Sciatic nerve (tissue), 2 donors: ENCODE results near the gene SLC39A10. TPM values are rescaled to one million over a fixed set of nuclear protein-coding genes. Genes with fewer than 3 reads are reported as not detected.

Experiments used
- ATAC-seq: fragments of 200-7000 bp; cut with Tn5 transposase; one replicate; pipeline ENCODE4 v1.9.1; 2020; ENCODE audit warnings: mild to moderate bottlenecking, moderate library complexity
- DNase-seq: peaks from one replicate; pipeline ENCODE4 v3.0.0-alpha.2; 2020; ENCODE audit warnings: low spot score
- intact Hi-C: fragments of 100-400 bp; cut with DNase I; formaldehyde crosslinking; loops from one replicate; pipeline ENCODE4 v1.14.2; 2022
- total RNA-seq: library from RNA; stranded (reverse); fragmentation: NEBNext Ultra II Directional; extraction: Animal tissue kit (Norgen Biotek cat#: 25700); gene quantifications from one replicate; pipeline ENCODE4 v1.2.1, GENCODE V29; 2021
- donor health status: DM: no; HTN: no; CAD: no.
- donor health status: DM: no; HTN: no; CAD: no.

SLC39A10 gene
- total RNA-seq, 1 donor from 2014 or later: 40.7 TPM

DNA sequence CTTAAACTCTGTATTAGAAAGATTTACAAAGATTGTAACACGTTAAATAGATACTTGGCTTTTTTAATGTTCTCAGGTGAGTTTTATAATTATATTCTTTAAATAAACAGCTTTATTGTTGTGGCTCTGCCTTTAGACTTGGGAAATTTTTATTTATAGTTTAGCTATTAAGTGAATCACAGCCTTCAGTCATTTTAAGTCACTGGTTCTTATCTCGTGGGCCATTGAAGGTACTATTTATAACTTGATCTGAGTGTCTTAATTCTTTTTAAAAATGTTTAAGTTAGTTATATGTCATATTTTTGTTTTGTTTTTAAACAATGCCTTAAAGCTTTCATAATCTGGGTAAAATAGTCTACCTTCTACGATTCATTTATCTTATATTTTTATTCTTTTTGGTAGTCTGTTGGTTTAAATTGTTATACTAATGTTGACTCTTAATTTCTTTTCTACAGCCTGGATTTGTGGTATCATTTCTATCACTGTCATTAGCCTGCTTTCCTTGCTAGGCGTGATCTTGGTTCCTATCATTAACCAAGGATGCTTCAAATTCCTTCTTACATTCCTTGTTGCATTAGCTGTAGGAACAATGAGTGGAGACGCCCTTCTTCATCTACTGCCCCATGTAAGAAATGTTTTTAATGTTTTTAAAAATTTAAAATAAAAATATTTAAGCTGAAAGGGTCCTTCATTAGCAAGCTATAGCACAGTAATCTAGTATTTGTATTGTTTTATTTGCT lies 49.3 kb downstream of the SLC39A10 start:
- no peak for DNase-seq
- no peak for ATAC-seq
- intact Hi-C loops: no loop called here

DNA sequence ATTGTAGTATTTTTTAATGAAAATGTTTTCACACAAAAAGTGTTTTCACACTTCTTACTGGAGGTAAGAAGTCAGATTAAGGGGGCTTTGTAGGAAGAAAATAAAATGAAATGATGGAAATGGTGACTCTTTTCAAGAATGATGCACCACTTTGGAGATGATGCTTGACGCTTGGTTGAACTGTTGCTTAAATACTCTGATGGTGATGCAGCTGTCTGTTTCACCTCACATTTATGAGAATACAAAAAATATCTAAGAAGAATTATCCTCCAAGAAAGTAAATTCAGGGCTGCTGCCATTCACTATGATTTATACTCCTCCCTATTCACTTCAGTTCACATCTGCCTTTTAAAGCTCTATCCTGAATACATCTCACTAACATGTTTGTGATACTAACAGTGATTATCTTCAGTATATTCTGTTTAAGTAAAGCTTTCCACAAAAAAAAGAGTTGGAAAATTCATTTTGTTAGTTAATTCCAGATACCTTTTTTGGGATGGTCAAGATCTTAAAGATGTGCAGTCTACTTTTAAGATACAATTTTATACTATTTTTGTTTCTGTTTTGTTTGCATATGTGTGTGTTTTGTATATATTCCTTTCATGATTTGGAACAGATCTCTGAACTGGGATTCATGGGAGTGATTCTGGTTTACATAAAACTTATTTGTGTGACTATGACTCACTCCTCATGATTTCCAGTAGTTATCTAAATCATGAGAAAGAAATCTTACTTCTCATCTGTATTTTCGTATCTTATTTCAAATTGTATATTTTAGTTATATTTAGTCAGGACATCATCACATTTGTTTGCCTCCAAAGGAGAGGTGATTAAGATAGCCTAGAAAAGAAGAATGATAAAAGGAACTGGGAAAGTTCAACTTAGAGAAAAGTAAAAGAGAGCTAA lies 53.1 kb downstream of the SLC39A10 start:
- ATAC-seq (no peak), DNase-seq (no peak)
- intact Hi-C loops: no loop called here

DNA sequence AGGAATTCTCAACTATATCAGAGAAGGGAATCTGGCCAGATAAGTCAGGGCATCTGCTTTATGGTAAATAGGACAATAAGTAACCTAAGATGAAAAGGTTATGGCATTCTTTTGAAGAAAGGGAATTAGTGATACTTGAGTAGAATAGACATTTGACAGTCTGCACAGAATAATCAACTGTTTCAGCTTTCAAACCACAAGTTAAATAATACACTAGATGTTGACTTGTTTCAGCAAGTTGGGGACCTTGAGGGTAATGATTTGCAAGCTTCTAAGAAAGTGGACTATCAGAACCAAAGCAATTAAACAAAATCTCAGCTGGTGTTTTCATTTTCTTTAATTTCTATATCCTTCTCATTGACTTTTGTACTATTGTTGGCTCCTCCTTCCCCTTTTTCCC lies 54.5 kb downstream of the SLC39A10 start:
- DNase-seq (no peak), ATAC-seq (no peak)
- intact Hi-C loops: no loop called here

DNA sequence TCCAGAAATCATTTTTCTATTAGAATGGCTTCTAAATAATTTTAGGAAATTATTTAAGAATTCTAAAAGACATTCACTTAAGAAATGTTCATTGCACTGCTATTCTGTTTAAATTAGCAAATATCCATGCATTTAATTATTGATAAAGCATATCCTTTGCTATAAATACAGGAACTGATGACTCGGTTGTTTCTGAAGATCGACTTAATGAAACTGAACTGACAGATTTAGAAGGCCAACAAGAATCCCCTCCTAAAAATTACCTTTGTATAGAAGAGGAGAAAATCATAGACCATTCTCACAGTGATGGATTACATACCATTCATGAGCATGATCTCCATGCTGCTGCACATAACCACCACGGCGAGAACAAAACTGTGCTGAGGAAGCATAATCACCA lies 59.4 kb downstream of the SLC39A10 start:
- DNase-seq: no peak
- intact Hi-C loops: no loop called here
- no peak for ATAC-seq

DNA sequence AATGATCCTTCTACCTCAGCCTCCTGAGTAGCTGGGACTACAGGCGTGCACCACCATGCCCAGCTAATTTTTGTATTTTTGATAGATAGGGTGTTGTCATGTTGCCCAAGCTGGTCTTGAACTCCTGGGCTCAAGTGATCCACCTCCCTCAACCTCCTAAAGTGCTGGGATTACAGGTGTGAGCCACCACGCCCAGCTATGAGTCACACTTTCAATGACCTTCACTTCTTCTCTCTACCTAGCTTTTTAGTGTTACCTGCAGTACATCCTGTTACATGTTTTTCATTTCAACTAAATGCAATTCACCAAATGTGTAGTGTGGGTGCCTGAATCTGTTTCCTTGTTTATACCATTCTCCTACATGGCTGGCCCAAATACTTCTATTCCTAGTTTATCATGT lies 64.0 kb downstream of the SLC39A10 start:
- intact Hi-C loops: no loop called here
- DNase-seq (no peak), ATAC-seq (no peak)

DNA sequence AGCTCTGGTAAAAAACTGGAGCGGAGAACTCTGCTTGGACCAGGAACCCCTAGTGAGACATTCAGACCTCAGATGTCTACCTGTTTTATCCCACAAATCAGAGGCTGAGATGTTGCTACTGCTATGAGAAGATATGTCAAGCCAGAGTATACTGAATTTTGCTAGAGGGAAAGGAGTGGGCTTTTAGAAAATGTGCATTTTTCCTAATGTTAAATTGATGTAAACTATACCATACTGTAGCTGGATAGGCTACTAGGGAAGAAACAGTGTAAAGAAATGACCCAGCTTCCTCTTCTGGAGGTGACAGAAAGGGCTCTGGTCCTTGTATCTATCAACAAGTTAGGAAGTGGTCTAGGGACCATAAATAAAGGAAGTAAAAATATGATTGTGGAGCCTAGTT lies 65.0 kb downstream of the SLC39A10 start:
- ATAC-seq (no peak), DNase-seq (no peak)
- intact Hi-C loops: no loop called here

DNA sequence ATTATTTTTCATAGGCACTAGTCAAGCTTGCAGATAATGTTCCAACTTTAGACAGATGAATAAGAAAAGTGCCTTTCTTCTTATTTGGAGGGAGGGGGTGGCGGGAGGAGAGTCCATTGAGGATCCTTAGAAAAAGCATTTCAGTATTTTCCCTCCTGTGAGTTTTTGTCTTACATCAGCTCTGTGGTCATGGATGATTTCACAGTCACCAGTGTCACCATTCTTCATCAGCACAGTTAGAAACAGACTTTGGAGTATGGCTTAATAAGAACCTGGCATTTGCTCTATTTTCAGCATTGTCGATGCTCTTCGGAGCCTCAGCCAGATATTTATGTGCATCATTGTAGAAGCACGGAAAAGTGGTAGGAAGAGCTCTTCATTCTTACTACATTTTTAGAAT lies 70.1 kb downstream of the SLC39A10 start:
- intact Hi-C loops: no loop called here
- DNase-seq (no peak), ATAC-seq (no peak)

DNA sequence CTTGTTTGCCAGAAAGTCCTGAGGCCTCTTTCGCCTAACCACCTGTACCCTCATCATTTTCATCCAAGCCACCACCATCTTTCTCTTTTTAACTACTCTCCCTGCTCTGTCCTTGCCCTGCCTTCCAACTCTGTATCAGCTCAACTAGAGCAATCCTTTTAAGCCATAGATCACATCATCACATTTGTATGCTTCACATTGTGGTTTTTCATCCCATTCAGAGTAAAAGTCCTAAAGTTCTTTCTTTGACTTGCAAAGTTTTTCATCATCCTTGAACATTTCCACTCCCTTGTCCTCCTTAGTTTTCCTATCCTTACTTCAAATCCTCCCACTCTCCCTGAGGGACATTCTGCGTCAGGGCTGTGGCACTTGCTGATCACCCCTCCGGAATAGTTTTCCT lies 73.9 kb downstream of the SLC39A10 start:
- no peak for DNase-seq
- no peak for ATAC-seq
- intact Hi-C loops: no loop called here

DNA sequence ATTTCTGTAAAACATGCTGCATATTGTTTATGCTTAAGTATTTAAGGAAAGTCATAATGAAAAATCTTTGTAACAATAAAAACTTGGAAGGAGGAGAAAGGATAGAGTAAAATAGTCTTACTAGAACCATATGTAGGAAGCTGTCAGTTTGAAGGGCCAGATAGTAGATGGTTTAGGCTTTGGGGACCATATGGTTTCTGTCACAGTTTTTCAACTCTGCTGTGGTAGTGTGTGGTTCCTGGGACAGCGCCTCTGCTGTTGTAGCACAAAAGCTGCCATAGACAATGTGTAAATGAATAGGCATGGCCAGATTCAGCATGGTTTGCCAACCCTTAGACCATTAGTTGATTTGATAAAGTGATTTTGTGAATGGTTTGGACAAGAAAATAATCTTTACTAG lies 75.5 kb downstream of the SLC39A10 start:
- DNase-seq: no peak
- no peak for ATAC-seq
- intact Hi-C loops: no loop called here

DNA sequence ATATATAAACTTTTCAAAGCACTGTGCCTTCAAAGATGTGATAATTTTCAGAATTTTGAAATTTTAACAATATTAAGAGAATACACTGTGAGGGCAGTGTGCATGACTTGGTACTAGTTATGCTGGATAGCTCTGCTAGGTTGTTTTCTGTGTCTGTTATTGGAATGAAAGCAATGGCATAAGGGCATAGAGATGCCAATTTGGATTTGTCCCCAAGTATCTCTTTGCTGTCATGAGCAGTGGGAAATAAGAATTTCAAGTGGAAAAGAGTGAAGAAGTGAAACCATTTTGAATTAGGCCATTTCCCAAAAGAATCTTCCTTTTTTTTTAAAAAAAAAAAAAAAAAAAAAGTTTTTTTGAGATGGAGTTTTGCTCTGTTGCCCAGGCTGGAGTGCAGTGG lies 76.8 kb downstream of the SLC39A10 start:
- DNase-seq (no peak), ATAC-seq (no peak)
- intact Hi-C loops: no loop called here

DNA sequence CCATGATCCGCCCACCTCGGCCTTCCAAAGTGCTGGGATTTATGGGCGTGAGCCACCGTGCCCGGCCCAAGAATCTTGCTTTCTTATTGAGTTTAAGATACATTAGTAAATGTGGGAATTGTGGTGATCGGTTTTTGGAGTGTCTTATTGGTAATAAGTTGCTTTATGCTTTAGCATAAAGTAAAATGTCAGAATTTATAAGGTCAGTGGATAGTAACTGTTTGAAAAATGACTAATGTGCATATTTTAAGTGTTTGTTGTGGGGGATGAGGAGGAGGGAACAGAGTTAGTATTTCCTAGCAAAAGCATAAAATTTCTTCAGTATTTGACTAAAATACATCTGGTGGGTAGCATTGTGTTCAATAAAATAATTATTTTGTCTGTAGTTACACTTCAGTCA lies 77.4 kb downstream of the SLC39A10 start:
- intact Hi-C loops: no loop called here
- ATAC-seq (no peak), DNase-seq (no peak)

DNA sequence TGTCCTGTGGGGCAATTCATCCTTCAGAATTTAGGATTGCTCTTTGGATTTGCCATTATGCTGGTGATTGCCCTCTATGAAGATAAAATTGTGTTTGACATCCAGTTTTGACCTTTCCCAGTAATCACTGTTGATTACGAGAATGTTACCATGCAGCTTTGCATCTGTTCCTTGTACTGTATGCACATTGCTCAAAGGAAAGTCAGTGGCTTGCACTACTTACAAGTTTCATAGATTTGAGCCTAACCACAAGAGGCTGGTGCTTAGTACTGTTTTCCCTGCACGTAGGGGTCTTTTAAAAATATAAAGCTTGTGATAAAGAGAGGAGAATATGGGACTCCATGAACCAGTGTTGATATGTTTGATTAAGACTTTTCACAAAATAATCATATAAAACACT lies 77.9 kb downstream of the SLC39A10 start:
- DNase-seq (no peak), ATAC-seq (no peak)
- intact Hi-C loops: no loop called here

DNA sequence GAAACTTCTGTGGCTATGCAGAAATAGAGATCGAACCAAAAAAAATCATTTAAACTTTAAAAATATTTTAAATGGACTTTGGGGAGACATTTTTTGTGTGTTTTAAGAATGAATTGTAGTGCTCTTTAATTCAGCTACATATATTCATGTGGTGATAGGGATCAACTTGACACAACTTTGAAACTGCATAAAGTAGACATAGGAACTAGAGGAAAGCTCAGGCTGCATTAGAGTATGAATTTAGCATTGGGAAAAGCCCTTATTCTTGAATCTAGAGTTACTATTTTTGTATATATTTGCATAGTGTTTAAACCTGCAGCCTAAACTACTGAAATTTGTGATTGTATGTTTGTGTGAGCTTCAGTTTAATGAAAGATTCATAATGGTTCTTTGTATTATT lies 78.3 kb downstream of the SLC39A10 start:
- ATAC-seq: no peak
- DNase-seq: no peak
- intact Hi-C loops: no loop called here

DNA sequence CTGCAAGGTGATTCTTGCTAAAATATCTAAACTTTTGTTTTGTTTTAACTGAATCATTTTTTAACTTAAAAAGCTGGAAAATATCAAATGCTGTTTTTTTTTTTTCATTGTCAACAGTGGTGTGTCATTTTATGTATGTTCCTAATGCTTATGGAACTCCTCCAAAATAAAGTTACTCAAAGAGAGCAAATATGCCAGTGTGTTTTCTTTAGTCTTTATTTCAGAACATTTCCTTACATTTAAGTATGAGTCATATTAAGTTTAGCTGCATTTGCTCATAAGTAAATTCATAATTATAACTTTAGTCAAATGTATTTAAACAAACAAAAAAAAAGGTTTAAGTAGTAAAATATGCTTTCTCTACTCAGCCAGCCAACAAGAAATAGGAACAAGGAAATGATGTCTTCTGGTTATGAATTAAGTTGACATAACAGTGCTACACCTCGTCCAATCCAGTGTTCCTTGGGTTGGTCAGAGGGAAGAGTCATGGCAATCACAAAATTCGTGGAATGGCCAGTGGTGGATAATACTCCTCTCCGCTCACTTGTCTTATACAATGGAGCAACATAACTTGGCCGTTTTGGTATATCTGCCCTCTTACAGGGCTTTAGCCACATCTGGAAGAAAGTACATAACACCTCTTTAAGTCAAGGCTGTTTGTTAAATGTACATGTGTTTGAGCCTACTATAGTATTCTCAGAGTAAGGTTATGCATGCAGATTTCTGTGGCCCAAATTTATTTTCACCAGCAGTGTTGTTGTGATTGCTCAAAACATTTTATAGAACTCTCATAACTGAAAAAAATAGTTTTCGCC lies 80.7 kb downstream of the SLC39A10 start:
- DNase-seq (no peak), ATAC-seq (no peak)
- intact Hi-C loops: no loop called here

DNA sequence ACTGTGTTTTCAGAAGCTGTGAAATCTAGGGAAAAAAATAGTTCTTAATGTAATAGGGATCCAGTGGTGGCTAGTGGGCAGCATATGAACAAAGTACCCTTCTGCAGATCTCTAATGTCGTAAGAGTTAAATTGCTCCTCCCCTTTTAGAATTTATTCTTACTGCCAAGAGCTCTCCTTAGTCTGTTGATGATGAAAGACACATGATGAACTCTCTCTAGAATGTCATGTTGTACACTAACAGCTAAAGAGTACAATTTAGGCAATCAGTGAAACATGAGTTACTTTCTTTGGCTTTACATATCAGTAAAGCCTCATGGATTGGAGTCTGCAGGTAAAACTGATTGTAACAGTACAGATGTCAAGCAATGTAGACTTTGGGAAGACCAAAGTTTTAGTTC lies 84.2 kb downstream of the SLC39A10 start:
- intact Hi-C loops: no loop called here
- no peak for DNase-seq
- no peak for ATAC-seq

DNA sequence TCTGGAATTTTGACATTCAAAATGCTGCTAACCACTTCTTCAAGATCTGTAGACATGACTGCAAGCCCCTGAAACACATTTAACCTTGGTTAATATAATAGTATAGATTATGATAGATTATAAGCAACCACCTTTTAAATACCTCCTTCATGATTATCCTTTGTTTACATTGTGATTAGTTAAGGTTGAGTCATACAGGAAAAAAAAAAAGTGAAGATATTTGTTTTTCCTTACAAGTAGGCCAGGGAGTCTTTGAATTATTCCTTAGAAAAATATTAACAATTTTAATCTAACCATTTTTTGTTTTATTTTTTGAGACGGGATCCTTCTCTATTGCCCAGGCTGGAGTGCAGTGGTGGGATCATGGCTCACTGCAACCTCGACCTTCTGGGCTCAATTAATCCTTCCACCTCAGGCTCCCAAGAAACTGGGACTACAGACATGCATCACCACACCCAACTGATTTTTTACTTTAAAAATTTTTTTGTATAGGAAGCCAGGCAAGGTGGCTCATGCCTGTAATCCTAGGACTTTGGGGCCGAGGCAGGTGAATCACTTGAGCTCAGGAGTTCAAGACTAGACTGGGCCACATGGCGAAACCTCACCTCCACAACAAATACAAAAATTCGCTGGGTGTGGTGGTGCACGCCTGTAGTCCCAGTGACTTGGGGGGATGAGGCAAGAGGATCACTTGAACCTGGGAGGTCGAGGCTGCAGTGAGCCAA lies 99.4 kb downstream of the SLC39A10 start:
- intact Hi-C loops: no loop called here
- DNase-seq (no peak), ATAC-seq (no peak)

DNA sequence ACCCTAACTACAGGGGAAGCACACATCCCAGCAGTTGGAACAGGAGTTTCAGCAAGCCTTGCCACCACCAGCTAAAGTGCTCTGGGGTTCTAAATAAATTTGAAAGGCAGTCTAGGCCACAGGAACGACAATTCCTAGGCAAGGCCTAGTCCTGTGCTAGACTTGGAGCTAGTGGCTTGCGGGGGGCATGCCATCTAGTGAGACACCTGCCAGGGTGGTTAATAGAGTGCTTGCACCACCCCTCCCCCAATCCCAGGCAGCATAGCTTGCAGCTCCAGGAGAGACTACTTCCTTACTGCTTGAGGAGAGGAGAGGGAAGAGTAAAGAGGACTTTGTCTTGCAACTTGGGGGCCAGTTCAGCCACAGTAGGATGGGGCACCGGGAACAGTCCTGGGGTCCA lies 101.8 kb downstream of the SLC39A10 start:
- intact Hi-C loops: no loop called here
- ATAC-seq (no peak), DNase-seq (no peak)

DNA sequence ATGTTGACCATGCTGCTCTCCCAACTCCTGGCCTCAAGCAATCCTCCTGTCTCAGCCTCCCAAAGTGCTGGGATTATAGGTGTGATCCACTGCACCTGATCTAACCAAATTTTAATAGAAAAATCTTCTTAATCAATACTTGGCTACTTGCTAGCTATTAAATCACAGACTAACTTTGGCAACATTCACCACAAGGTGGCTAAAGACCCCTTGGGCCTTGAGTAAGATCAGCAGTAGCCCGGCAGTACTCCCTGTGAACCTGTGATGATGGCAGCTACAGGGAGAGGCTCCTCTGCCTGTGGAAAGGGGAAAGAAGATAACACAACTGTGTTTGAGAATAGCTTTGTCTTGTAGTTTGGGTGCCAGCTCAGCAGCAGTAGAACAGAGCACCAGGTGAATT lies 102.9 kb downstream of the SLC39A10 start:
- intact Hi-C loops: no loop called here
- ATAC-seq (no peak), DNase-seq (no peak)

DNA sequence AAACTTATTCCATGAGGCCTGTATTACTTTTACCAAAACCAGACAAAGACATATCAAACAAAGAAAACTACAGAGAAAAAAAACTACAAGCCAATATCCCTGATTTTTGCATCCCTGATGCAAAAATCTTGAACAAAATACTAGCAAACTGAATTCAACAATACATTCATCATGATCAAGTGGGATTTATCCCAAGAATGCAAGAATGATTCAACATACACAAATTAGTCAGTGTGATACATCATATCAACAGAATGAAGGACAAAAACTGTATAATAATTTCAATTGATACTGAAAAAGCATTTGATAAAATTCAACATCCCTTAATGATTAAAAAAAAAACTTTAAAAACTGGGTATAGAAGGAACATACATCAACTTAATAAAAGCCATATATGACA lies 106.8 kb downstream of the SLC39A10 start:
- DNase-seq: no peak
- intact Hi-C loops: no loop called here
- no peak for ATAC-seq
